Natural killer cell treated with Interleukin-12 subunit alpha and Interleukin-12 subunit beta and Interleukin-15 and Interleukin-18, amount 100 ng/mL, for 72 hours (primary cell): ENCODE measurements around the gene UGT2B11. TPM values are rescaled to one million over a fixed set of nuclear protein-coding genes. Genes with fewer than 3 reads are reported as not detected.
"Not testable (repeated sequence)": the region's sequence is repeated elsewhere in the genome, so short reads cannot be mapped to it uniquely, and the experiment has no call there.

Experiments
- ATAC-seq, 2 donors: fragments of 150-1000 bp; cut with Tn5 transposase in 1 of 2; sonication (Bioruptor Pico), chemical (Tn5 transposase) in 1 of 2; 2 replicates each; pipeline ENCODE4 v1.10.0; 2021
- DNase-seq: peaks from one replicate; pipeline ENCODE4 v3.0.0; 2022; ENCODE audit warnings: low spot score
- H3K27ac Mint-ChIP-seq, 2 donors: 1 replicate in 1 of 2; 2 replicates in 1 of 2; pipeline ENCODE4 v1.8.0; 2022; ENCODE audit warnings: mixed read lengths in 2 of 2, mild to moderate bottlenecking in 1 of 2, moderate library complexity in 1 of 2
- H3K27me3 Mint-ChIP-seq, 2 donors: 1 replicate in 1 of 2; 2 replicates in 1 of 2; pipeline ENCODE4 v1.8.0; 2022; ENCODE audit warnings: mixed read lengths in 2 of 2
- H3K36me3 Mint-ChIP-seq: one replicate; pipeline ENCODE4 v1.8.0; 2022; ENCODE audit warnings: mixed read lengths
- H3K4me1 Mint-ChIP-seq, 2 donors: 1 replicate in 1 of 2; 2 replicates in 1 of 2; pipeline ENCODE4 v1.8.0; 2022; ENCODE audit warnings: low read depth in 2 of 2, mixed read lengths in 2 of 2, mild to moderate bottlenecking in 1 of 2
- H3K4me3 Mint-ChIP-seq: one replicate; pipeline ENCODE4 v1.8.0; 2022; ENCODE audit warnings: mixed read lengths
- H3K9me3 Mint-ChIP-seq: 2 replicates; pipeline ENCODE4 v1.8.0; 2022; ENCODE audit warnings: mixed read lengths
- total RNA-seq, 2 donors: library from RNA; stranded (reverse); gene quantifications; one replicate each; pipeline ENCODE4 v1.2.3, GENCODE V29; 2022

UGT2B11 gene
- total RNA-seq, 2 donors from 2014 or later, result not detected

- H3K4me1 Mint-ChIP-seq, result no peaks in the 10 kb centered on the region
- H3K27me3 Mint-ChIP-seq, result no peaks in the 10 kb centered on the region
- no peak overlapping the region for H3K4me3 Mint-ChIP-seq
- H3K9me3 Mint-ChIP-seq, result peaks cover 20% of the 10 kb centered on the region
- peaks cover 6% of the 10 kb centered on the region for H3K36me3 Mint-ChIP-seq
- H3K27ac Mint-ChIP-seq, result no peak overlapping the region
- DNase-seq (no peak), ATAC-seq (no peak)
These were observed 20.4 kb downstream of the UGT2B11 start for GRCh38 chr4:69194166-69194565.

- H3K27ac Mint-ChIP-seq, H3K4me3 Mint-ChIP-seq, H3K36me3 Mint-ChIP-seq, H3K4me1 Mint-ChIP-seq, H3K27me3 Mint-ChIP-seq, DNase-seq, ATAC-seq: not testable (repeated sequence)
- H3K9me3 Mint-ChIP-seq, result peaks cover 19% of the 10 kb centered on the region
These were observed 22.6 kb downstream of the UGT2B11 start for GRCh38 chr4:69191905-69192304.

GRCh38 chr4:69190621-69191020, 23.9 kb downstream of the UGT2B11 start:
- not testable (repeated sequence) for H3K4me3 Mint-ChIP-seq, H3K27me3 Mint-ChIP-seq, DNase-seq, H3K4me1 Mint-ChIP-seq, ATAC-seq, H3K27ac Mint-ChIP-seq
- H3K36me3 Mint-ChIP-seq, result peaks cover 12% of the 10 kb centered on the region
- peaks cover 23% of the 10 kb centered on the region for H3K9me3 Mint-ChIP-seq

- H3K27me3 Mint-ChIP-seq, H3K4me1 Mint-ChIP-seq, DNase-seq, ATAC-seq, H3K4me3 Mint-ChIP-seq, H3K36me3 Mint-ChIP-seq, H3K27ac Mint-ChIP-seq: not testable (repeated sequence)
- peaks cover 12% of the 10 kb centered on the region for H3K9me3 Mint-ChIP-seq
These were observed 32.9 kb downstream of the UGT2B11 start for GRCh38 chr4:69181519-69182169.

GRCh38 chr4:69179817-69180216, 34.7 kb downstream of the UGT2B11 start:
- H3K4me3 Mint-ChIP-seq, H3K9me3 Mint-ChIP-seq: not testable (repeated sequence)

GRCh38 chr4:69178751-69179205, 35.8 kb downstream of the UGT2B11 start:
- H3K4me1 Mint-ChIP-seq, H3K27ac Mint-ChIP-seq, H3K27me3 Mint-ChIP-seq, DNase-seq, ATAC-seq, H3K4me3 Mint-ChIP-seq, H3K9me3 Mint-ChIP-seq, H3K36me3 Mint-ChIP-seq: not testable (repeated sequence)

More at GRCh38 chr4:69179817-69180216, 34.7 kb downstream of the UGT2B11 start:
- not testable (repeated sequence) for DNase-seq, H3K36me3 Mint-ChIP-seq, ATAC-seq, H3K27me3 Mint-ChIP-seq, H3K4me1 Mint-ChIP-seq, H3K27ac Mint-ChIP-seq

GRCh38 chr4:69170233-69171134, 44.1 kb downstream of the UGT2B11 start:
- not testable (repeated sequence) for H3K9me3 Mint-ChIP-seq

GRCh38 chr4:69169171-69169570, 45.4 kb downstream of the UGT2B11 start:
- not testable (repeated sequence) for H3K36me3 Mint-ChIP-seq, DNase-seq, H3K27me3 Mint-ChIP-seq, H3K9me3 Mint-ChIP-seq, H3K4me1 Mint-ChIP-seq, H3K27ac Mint-ChIP-seq, H3K4me3 Mint-ChIP-seq, ATAC-seq

More at GRCh38 chr4:69170233-69171134, 44.1 kb downstream of the UGT2B11 start:
- not testable (repeated sequence) for H3K27ac Mint-ChIP-seq, H3K27me3 Mint-ChIP-seq, H3K4me1 Mint-ChIP-seq, DNase-seq, H3K36me3 Mint-ChIP-seq, ATAC-seq, H3K4me3 Mint-ChIP-seq

GRCh38 chr4:69167300-69167699, 47.2 kb downstream of the UGT2B11 start:
- no peaks in the 10 kb centered on the region for H3K36me3 Mint-ChIP-seq

GRCh38 chr4:69166376-69166775, 48.2 kb downstream of the UGT2B11 start:
- H3K4me1 Mint-ChIP-seq, DNase-seq, H3K4me3 Mint-ChIP-seq, H3K9me3 Mint-ChIP-seq, H3K27me3 Mint-ChIP-seq, H3K36me3 Mint-ChIP-seq, H3K27ac Mint-ChIP-seq, ATAC-seq: not testable (repeated sequence)

More at GRCh38 chr4:69167300-69167699, 47.2 kb downstream of the UGT2B11 start:
- no peak overlapping the region for H3K27ac Mint-ChIP-seq
- H3K9me3 Mint-ChIP-seq, result peaks cover 3% of the 10 kb centered on the region
- DNase-seq, result no peak
- H3K27me3 Mint-ChIP-seq, result no peaks in the 10 kb centered on the region
- no peak overlapping the region for H3K4me3 Mint-ChIP-seq
- no peaks in the 10 kb centered on the region for H3K4me1 Mint-ChIP-seq
- ATAC-seq, result no peak

GRCh38 chr4:69165707-69166106, 48.8 kb downstream of the UGT2B11 start:
- DNase-seq, H3K9me3 Mint-ChIP-seq, ATAC-seq, H3K4me1 Mint-ChIP-seq, H3K27ac Mint-ChIP-seq, H3K4me3 Mint-ChIP-seq, H3K27me3 Mint-ChIP-seq, H3K36me3 Mint-ChIP-seq: not testable (repeated sequence)

- Mint-ChIP-seq H3K9me3 (no peaks in the 10 kb centered on the region), H3K27ac (no peak overlapping the region), H3K36me3 (no peaks in the 10 kb centered on the region), H3K4me1 (no peaks in the 10 kb centered on the region), H3K27me3 (no peaks in the 10 kb centered on the region), H3K4me3 (no peak overlapping the region)
- DNase-seq, result no peak
- ATAC-seq, result no peak
These were observed 57.6 kb downstream of the UGT2B11 start for GRCh38 chr4:69156913-69157312.

- H3K4me1 Mint-ChIP-seq, result no peaks in the 10 kb centered on the region
- no peaks in the 10 kb centered on the region for H3K27me3 Mint-ChIP-seq
- DNase-seq, result no peak
- no peaks in the 10 kb centered on the region for H3K36me3 Mint-ChIP-seq
- no peak overlapping the region for H3K4me3 Mint-ChIP-seq
- H3K27ac Mint-ChIP-seq, result no peak overlapping the region
- no peak for ATAC-seq
- peaks cover 3% of the 10 kb centered on the region for H3K9me3 Mint-ChIP-seq
These were observed 60.5 kb downstream of the UGT2B11 start for GRCh38 chr4:69154021-69154420.
